Effector memory CD4-positive, alpha-beta T cell (primary cell): ENCODE results near the gene SNX10.

ENCODE experiments used
- DNase-seq, 3 donors: peaks; one replicate each; pipeline ENCODE4 v3.0.0-alpha.2; 2020
- H3K27ac ChIP-seq: 2 replicates; pipeline ENCODE4 v1.7.0; 2013; ENCODE audit warnings: mild to moderate bottlenecking, low read length, moderate library complexity; ENCODE audit not compliant: insufficient read depth, poor library complexity, severe bottlenecking
- H3K27me3 ChIP-seq: replicated peaks from 2 replicates; pipeline ENCODE4 v1.7.0; 2013; ENCODE audit warnings: mild to moderate bottlenecking, low read length; ENCODE audit not compliant: insufficient read depth, control insufficient read depth, poor library complexity, severe bottlenecking
- H3K36me3 ChIP-seq: 2 replicates; pipeline ENCODE4 v1.7.0; 2013; ENCODE audit warnings: mild to moderate bottlenecking, low read length, moderate library complexity; ENCODE audit not compliant: control insufficient read depth, insufficient read depth
- H3K4me1 ChIP-seq: 2 replicates; pipeline ENCODE4 v1.7.0; 2013; ENCODE audit warnings: low read length, mild to moderate bottlenecking; ENCODE audit not compliant: control insufficient read depth, insufficient read depth, poor library complexity, severe bottlenecking
- H3K4me3 ChIP-seq: 2 replicates; pipeline ENCODE4 v1.7.0; 2013; ENCODE audit warnings: low read length, low read depth, mild to moderate bottlenecking; ENCODE audit not compliant: insufficient read depth, poor library complexity, severe bottlenecking
- H3K9me3 ChIP-seq: 2 replicates; pipeline ENCODE4 v1.7.0; 2013; ENCODE audit warnings: mild to moderate bottlenecking, low read length, moderate library complexity; ENCODE audit not compliant: control insufficient read depth

The SNX10 gene

GRCh38 chr7:26365077-26365900 is 73.6 kb downstream of the SNX10 start:
- Histone ChIP-seq H3K4me1 (peaks cover 3% of the 10 kb centered on the region), H3K4me3 (no peak overlapping the region), H3K36me3 (no peaks in the 10 kb centered on the region), H3K27me3 (no peaks in the 10 kb centered on the region), H3K27ac (no peak overlapping the region), H3K9me3 (no peaks in the 10 kb centered on the region)
- peak in 1 of 3 donors; percentile 6 for DNase-seq

DNA sequence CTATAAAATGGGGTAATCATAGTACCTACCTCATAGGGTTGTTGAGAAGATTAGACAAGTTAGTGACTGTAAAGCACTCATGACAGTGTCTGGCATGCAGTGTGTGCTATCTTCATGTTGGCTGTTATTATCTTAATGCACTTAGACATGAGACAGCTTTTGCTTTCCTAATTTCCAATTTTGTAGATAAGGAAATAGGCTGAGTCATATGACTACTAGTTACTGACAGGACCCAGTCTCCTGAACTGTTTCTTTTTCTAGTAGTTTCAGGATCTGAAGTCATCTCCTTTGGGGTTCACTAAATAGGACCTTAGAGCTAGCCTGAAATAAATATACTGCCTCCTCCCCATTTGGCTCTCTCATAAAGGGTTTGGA is 74.2 kb downstream of the SNX10 start:
- H3K36me3 ChIP-seq: no peaks in the 10 kb centered on the region

DNA sequence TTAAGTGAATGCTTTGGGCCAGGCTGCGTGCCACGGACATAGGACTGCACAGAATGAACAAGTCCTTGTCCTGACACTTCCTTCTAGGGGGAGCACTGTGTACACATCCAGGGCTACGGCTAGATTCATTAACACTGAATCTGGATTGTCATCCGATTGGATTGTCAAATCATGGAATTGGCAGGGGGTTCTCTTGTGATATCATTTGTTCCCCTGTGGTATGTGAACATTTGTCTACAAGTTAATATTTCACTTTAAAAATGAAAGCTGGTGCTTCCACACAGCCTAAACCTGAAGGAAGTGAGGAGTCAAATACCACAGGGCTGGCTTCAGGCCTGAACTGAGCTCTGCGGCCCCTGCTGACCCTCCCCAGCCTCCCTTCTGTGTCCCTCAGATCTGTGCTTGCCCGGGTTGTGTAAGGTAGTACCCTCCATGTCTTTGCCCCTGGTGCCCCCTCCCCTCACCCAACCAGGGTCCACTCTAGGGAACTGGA is 75.6 kb downstream of the SNX10 start:
- Histone ChIP-seq H3K27me3 (no peaks in the 10 kb centered on the region), H3K4me1 (peaks cover 3% of the 10 kb centered on the region), H3K4me3 (no peak overlapping the region), H3K27ac (no peak overlapping the region), H3K36me3 (no peaks in the 10 kb centered on the region), H3K9me3 (no peaks in the 10 kb centered on the region)
- no peak for DNase-seq

More for the DNA sequence above, 74.2 kb downstream of the SNX10 start:
- Histone ChIP-seq H3K9me3 (no peaks in the 10 kb centered on the region), H3K27ac (no peak overlapping the region), H3K4me3 (no peak overlapping the region), H3K27me3 (no peaks in the 10 kb centered on the region), H3K4me1 (peaks cover 3% of the 10 kb centered on the region)
- no peak for DNase-seq

DNA sequence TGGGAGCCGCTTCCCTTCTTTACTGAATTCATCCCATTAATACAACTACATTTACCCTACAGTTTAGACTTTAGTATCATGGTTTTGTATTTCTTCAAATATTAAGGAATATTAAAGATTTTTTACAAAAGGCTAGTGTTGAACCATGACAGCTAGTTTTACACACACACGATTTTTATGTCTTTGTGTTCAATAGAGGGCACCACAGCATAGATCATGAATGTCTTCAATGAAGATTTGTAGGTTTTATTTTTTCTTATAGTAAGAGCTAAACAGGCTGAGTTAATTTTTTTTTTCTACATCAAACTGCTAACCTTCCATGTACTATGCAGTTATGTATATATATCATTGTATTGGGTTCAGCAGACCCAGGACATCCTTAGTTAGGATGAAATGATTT is 76.9 kb downstream of the SNX10 start:
- Histone ChIP-seq H3K27me3 (no peaks in the 10 kb centered on the region), H3K4me3 (no peak overlapping the region), H3K4me1 (peaks cover 3% of the 10 kb centered on the region), H3K36me3 (no peaks in the 10 kb centered on the region), H3K27ac (no peak overlapping the region), H3K9me3 (no peaks in the 10 kb centered on the region)
- no peak for DNase-seq

GRCh38 chr7:26369593-26369992 is 77.9 kb downstream of the SNX10 start:
- Histone ChIP-seq H3K4me1 (peaks cover 3% of the 10 kb centered on the region), H3K9me3 (no peaks in the 10 kb centered on the region), H3K27me3 (no peaks in the 10 kb centered on the region), H3K27ac (no peak overlapping the region), H3K36me3 (no peaks in the 10 kb centered on the region), H3K4me3 (no peak overlapping the region)
- peak in 1 of 3 donors; percentile 21 for DNase-seq

DNA sequence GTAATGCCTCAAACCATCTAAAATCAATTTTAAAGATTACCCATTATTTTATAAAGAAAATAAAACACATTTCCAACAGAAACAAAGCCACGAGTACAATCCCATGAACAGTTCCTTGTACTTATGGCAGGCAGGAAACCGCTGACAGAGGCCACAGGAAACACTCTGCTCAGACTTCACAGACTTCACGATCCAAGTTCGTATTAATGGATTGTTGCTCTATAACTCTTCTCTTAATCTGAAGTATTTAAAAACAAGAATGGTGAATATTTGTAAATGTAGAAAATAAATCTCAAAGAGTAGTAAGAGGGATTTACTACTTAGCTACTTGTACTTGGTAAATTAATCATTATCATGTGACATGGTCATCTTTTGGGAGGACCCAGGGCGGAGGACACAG is 78.3 kb downstream of the SNX10 start:
- H3K27me3 ChIP-seq: no peaks in the 10 kb centered on the region
- DNase-seq: no peak
- no peak overlapping the region for H3K27ac ChIP-seq
- no peak overlapping the region for H3K4me3 ChIP-seq
- H3K9me3 ChIP-seq: no peaks in the 10 kb centered on the region
- H3K4me1 ChIP-seq: peaks cover 3% of the 10 kb centered on the region
- H3K36me3 ChIP-seq: no peaks in the 10 kb centered on the region

DNA sequence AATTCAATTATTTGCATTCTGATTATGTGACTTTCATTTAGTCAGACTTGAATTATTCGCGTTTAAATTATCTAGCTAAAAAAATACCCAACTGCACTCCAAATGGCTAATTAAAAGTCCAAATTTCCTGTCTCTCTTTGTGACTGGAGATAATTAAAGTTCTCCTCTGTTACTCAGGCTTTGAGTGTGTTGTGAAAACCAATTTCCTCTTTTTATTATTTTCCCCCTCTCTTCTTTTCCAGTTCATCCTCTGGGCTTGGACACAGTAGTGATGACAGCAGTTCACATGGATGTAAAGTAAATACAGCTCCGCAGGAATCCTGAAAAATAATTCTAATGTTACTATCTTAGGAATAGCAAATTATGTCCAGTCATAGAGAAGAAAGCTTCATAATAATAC is 80.6 kb downstream of the SNX10 start:
- Histone ChIP-seq H3K9me3 (no peaks in the 10 kb centered on the region), H3K27me3 (no peaks in the 10 kb centered on the region), H3K36me3 (no peaks in the 10 kb centered on the region), H3K4me1 (peaks cover 3% of the 10 kb centered on the region), H3K4me3 (no peak overlapping the region), H3K27ac (no peak overlapping the region)
- no peak for DNase-seq

- Histone ChIP-seq H3K4me3 (no peak overlapping the region), H3K36me3 (no peaks in the 10 kb centered on the region), H3K9me3 (no peaks in the 10 kb centered on the region), H3K27ac (no peak overlapping the region), H3K4me1 (peaks cover 3% of the 10 kb centered on the region), H3K27me3 (no peaks in the 10 kb centered on the region)
- no peak for DNase-seq
Measured at GRCh38 chr7:26372704-26373103, 81.0 kb downstream of the SNX10 start.

- no peaks in the 10 kb centered on the region for H3K27me3 ChIP-seq
- H3K4me1 ChIP-seq: no peaks in the 10 kb centered on the region
- no peaks in the 10 kb centered on the region for H3K9me3 ChIP-seq
- no peak for DNase-seq
- H3K27ac ChIP-seq: no peak overlapping the region
- H3K4me3 ChIP-seq: no peak overlapping the region
- no peaks in the 10 kb centered on the region for H3K36me3 ChIP-seq
Measured at GRCh38 chr7:26374647-26375373, 83.1 kb downstream of the SNX10 start.

GRCh38 chr7:26375726-26376174 is 84.1 kb downstream of the SNX10 start:
- H3K4me1 ChIP-seq: no peaks in the 10 kb centered on the region
- no peaks in the 10 kb centered on the region for H3K36me3 ChIP-seq
- peak overlapping the region; percentile 13 for H3K4me3 ChIP-seq
- no peaks in the 10 kb centered on the region for H3K9me3 ChIP-seq
- no peak overlapping the region for H3K27ac ChIP-seq
- no peaks in the 10 kb centered on the region for H3K27me3 ChIP-seq
- DNase-seq: no peak
